Neural progenitor cell (in vitro differentiated cells): ENCODE data around the gene SSC5D.

Experiments used
- CTCF ChIP-seq: fragments of 200-600 bp; sonication (generic); IDR thresholded peaks from 2 replicates; pipeline ENCODE4 v1.5.1; 2017; ENCODE audit warnings: antibody characterized with exemption, mild to moderate bottlenecking
- EZH2 ChIP-seq: fragments of 200-600 bp; sonication (generic); IDR thresholded peaks from 2 replicates; pipeline ENCODE4 v1.6.1; 2017; ENCODE audit warnings: antibody characterized with exemption, mild to moderate bottlenecking, moderate library complexity
- EZH2phosphoT487 ChIP-seq: fragments of 200-600 bp; sonication (generic); IDR thresholded peaks from 2 replicates; pipeline ENCODE4 v1.6.1; 2017; ENCODE audit warnings: antibody characterized with exemption

- TF ChIP-seq CTCF (no peak), EZH2phosphoT487 (peak; percentile 12), EZH2 (peak; percentile 76)
Observed at GRCh38 chr19:55451965-55452748, 36.1 kb upstream of the SSC5D start.
